SK-N-MC (cell line): ENCODE measurements around the gene MIDN.

Source experiments
- EZH2 ChIP-seq: fragments of 200-600 bp; sonication (generic); IDR thresholded peaks from one replicate; pipeline ENCODE4 v1.6.1; 2017; ENCODE audit warnings: antibody characterized with exemption
- FOXP2 ChIP-seq: optimal IDR thresholded peaks from 2 replicates; pipeline ENCODE3; 2011; ENCODE audit warnings: mild to moderate bottlenecking, moderate library complexity; ENCODE audit not compliant: insufficient read depth; ENCODE audit errors: extremely low read length, control extremely low read depth
- POLR2AphosphoS5 ChIP-seq: IDR thresholded peaks from 2 replicates; pipeline ENCODE4 v1.6.1; 2012; ENCODE audit warnings: mild to moderate bottlenecking, low read depth, low read length, borderline replicate concordance

GRCh38 chr19:1199531-1199930 lies 48.9 kb upstream of the MIDN start:
- no peak for TF ChIP-seq POLR2AphosphoS5
- no peak for TF ChIP-seq EZH2
- no peak for TF ChIP-seq FOXP2
